GM18499 (cell line): Measurements from ENCODE around the gene REC8.
"Not testable (repeated sequence)": the region's sequence is repeated elsewhere in the genome, so short reads cannot be mapped to it uniquely, and the experiment has no call there.

ENCODE experiments used
- ATAC-seq: cut with Tn5 transposase; IDR thresholded peaks from one replicate; pipeline ENCODE4 v1.9.1; 2021; ENCODE audit warnings: moderate number of reproducible peaks; ENCODE audit not compliant: insufficient read depth, unreplicated experiment

REC8 gene

GRCh38 chr14:24196071-24197055 lies 24.5 kb downstream of the REC8 start:
- no peak for ATAC-seq

DNA sequence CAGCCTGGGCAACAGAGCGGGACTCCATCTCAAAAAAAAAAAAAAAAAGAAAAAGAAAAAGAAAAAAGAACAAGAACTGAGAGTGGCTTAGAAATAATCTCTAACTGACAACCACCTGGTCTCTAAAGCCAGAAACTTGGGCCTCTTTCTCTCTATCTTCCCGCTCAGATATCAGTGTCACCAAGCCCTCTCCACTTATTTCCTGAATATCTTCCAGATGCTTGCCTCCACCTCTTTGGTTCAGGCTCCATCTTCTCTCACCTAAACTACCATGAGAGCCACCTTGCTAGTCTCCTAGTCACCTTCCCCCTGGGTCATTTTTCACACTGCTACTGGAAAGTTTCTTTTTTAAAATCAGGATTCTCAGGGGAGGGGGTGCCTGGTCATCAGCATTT lies 25.2 kb downstream of the REC8 start:
- no peak for ATAC-seq

- no peak for ATAC-seq
These were observed 27.1 kb downstream of the REC8 start for GRCh38 chr14:24198814-24199524.

- not testable (repeated sequence) for ATAC-seq
These were observed 30.7 kb downstream of the REC8 start for GRCh38 chr14:24202538-24202937.

GRCh38 chr14:24203249-24203886 lies 31.5 kb downstream of the REC8 start:
- not testable (repeated sequence) for ATAC-seq

GRCh38 chr14:24204163-24205146 lies 32.6 kb downstream of the REC8 start:
- ATAC-seq = no peak

GRCh38 chr14:24206260-24207103 lies 34.6 kb downstream of the REC8 start:
- no peak for ATAC-seq

DNA sequence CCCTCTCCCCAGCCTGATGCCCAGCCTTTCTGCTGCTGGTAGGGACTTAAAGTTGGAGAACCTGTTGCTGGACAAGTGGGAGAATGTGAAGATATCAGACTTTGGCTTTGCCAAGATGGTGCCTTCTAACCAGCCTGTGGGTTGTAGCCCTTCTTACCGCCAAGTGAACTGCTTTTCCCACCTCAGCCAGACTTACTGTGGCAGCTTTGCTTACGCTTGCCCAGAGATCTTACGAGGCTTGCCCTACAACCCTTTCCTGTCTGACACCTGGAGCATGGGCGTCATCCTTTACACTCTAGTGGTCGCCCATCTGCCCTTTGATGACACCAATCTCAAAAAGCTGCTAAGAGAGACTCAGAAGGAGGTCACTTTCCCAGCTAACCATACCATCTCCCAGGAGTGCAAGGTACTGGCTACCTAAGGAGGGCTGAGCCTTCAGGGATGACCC lies 35.2 kb downstream of the REC8 start:
- ATAC-seq = no peak

DNA sequence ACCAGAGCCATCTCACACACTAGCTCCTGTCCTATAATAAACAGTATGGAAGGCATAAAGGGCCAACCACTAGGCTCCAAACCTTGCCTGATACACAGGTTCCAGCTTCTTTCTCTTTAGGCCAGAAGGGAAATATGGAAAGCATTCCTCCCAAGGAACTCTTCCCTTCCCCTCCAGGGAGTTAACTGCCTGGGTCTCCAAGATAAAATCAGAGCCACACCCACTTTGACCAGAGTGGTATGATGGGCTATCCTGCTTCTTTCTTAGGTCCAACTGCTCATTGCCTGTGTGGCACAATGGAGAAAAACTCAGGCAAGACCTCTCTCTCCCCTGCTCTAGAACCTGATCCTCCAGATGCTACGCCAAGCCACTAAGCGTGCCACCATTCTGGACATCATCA lies 35.7 kb downstream of the REC8 start:
- ATAC-seq = no peak

- ATAC-seq = no peak
These were observed 39.4 kb downstream of the REC8 start for GRCh38 chr14:24211311-24211710.

DNA sequence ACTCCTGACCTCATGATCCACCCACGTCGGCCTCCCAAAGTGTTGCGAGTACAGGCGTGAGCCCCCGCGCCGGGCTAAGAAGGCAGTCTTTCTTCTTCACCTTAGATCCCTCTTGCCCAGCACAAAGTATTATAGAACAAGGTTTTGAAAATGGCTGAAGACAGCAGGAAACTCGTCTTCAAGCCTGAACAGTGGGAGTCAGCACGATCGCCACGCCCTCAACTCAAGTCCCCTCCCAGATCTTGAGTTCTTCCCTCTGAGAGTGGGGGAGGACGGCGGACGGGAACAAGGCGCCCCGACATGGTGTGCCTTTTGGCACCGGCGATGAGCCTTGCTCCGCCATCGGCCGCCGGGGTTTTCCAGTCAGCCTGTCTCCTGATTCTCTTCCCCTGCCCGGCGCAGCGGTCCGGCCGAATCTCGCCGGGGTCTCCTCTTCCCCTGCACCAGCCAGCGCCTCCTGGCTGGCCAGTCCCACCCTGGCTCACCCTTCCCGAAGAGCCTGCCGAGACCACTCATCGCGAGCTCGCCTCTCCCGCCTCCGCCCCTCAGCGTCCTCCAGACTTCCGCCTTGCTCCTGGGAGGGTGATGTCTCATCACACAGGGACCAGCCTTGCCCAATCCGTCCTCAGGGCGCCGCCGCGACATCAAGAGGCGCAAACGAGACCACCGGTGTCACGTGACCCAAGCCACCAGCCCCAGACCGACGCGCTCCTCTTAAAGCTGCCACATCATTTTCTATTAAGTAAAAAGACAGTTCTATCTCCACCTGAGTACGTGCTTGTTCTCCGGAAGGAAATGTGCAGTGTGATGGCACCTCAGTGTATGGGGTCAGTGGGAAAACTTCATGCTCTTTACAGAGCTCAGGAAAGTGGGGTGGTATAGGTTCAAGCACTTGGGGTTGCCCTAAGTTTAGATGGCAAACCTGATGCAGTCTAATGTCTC lies 41.3 kb downstream of the REC8 start, which contains the start of gene CHMP4A:
Gene CHMP4A, minus strand, starts transcription at position 565 of the 942 bp plus-strand sequence. Its CDS starts 49 bp downstream, at position 516.
- ATAC-seq = peak; percentile 73

GRCh38 chr14:24213866-24214662 lies 42.2 kb downstream of the REC8 start:
- no peak for ATAC-seq

DNA sequence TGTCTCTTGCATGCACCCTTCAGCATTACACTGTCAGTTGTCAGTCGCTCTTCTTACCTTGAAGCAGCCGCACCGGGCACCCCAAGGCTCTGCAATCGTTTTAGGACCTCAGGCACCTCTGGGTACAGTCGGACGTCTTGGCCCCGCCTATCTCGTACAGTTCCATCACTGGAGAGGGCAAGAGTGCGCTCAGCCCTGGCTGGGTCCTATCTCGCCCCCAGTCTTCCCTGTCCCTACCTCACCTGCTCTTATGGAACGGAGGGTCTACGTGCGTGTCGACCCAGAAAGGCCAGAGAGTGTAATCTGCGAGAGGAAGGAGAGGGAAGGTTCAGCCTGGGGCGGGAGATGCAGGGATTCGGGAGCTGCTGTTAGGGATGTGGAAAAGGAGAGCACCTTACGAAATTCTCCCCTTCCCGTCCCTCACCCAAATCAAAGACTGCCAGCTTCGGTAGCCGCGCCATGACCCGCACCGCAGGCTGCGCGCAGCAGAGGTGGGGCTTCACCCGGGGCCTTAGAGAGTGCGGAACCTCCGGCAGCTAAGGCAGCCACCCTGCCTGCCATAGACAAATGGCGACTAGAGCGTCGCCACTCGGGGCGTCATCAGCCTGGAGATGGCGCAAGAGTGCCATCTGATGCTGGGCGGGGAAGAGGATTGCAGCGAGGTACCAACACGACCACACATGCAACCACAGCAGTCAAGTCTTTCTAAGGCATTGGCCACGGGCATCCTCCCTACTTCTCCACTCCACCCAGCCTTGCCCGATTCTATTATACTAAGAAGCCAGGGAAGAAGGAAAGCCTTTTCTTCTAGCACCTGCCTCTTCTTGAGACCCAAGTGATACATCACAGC lies 43.8 kb downstream of the REC8 start, which contains the start of gene MDP1:
Gene MDP1, minus strand, starts transcription at position 572 of the 850 bp plus-strand sequence. Its CDS starts 111 bp downstream, at position 461.
- peak; percentile 32 for ATAC-seq

DNA sequence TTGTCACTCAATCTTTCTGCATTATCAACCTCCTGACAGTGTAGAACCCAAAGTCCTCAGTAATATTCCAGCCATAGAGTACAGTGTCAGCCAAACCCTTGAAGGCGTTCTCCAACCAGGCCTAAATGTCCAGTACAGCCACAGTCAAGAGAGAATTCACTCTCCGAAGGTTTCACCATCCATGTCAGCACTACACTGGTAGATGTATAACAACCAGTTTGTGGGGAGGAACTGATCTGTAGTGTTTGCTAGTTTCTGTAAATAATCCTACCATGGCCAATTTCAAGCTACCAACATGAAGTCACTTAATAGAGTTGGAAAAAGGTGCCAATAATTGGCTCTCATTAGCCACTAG lies 44.4 kb downstream of the REC8 start:
- no peak for ATAC-seq

- not testable (repeated sequence) for ATAC-seq
These were observed 45.0 kb downstream of the REC8 start for GRCh38 chr14:24216876-24217275.

DNA sequence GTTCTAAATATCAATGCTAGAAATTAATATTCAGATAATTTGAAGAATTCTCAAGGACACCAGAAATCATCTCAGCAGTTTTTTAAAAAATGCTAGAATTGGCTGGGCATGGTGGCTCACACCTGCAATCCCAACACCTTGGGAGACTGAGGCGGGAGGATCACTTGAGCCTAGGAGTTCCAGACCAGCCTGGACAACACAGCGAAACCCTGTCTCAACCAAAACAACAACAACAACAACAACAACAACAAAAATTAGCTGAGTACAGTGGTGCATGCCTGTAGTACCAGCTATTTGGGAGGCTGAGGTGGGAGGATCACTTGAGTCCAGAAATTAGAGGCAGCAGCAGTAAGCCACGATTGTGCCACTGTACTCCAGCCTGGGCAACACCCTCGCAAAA lies 47.2 kb downstream of the REC8 start:
- no peak for ATAC-seq
